DMS53 (cell line): ENCODE data around the gene FANCC.

Experiments
- DNase-seq: peaks from one replicate; lab custom pipeline; 2025; lab: John Stamatoyannopoulos, UW

The FANCC gene

GRCh38 chr9:95124582-95125367, 192.7 kb downstream of the FANCC start:
- DNase-seq = peak; percentile 27

GRCh38 chr9:95120781-95121370, 196.6 kb downstream of the FANCC start:
- DNase-seq = no peak

- no peak for DNase-seq
Measured at GRCh38 chr9:95118596-95118995, 198.9 kb downstream of the FANCC start.

GRCh38 chr9:95116808-95117204, 200.7 kb downstream of the FANCC start:
- no peak for DNase-seq

- DNase-seq = peak; percentile 16
Measured at GRCh38 chr9:95116002-95116807, 201.3 kb downstream of the FANCC start.

GRCh38 chr9:95115104-95115503, 202.4 kb downstream of the FANCC start:
- DNase-seq = no peak

- no peak for DNase-seq
Measured at GRCh38 chr9:95112436-95113280, 204.9 kb downstream of the FANCC start.

GRCh38 chr9:95111716-95112115, 205.8 kb downstream of the FANCC start:
- no peak for DNase-seq

GRCh38 chr9:95110921-95111525, 206.5 kb downstream of the FANCC start:
- DNase-seq = no peak

GRCh38 chr9:95109456-95109855, 208.1 kb downstream of the FANCC start:
- DNase-seq = no peak

- no peak for DNase-seq
Measured at GRCh38 chr9:95108777-95109176, 208.7 kb downstream of the FANCC start.

- DNase-seq = no peak
Measured at GRCh38 chr9:95107976-95108375, 209.5 kb downstream of the FANCC start.

GRCh38 chr9:95107001-95107749, 210.3 kb downstream of the FANCC start:
- no peak for DNase-seq

- DNase-seq = peak; percentile 43
Measured at GRCh38 chr9:95105519-95106287, 211.8 kb downstream of the FANCC start.

GRCh38 chr9:95104980-95105379, 212.5 kb downstream of the FANCC start:
- DNase-seq = no peak

- no peak for DNase-seq
Measured at GRCh38 chr9:95104581-95104960, 212.9 kb downstream of the FANCC start.

- DNase-seq = no peak
Measured at GRCh38 chr9:95103871-95104580, 213.5 kb downstream of the FANCC start.

GRCh38 chr9:95103281-95103771, 214.2 kb downstream of the FANCC start:
- DNase-seq = peak; percentile 27

GRCh38 chr9:95102572-95102971, 214.9 kb downstream of the FANCC start:
- DNase-seq = no peak
